ENCODE results near the gene PRR14. TPM values are rescaled to one million over a fixed set of nuclear protein-coding genes. Genes with fewer than 3 reads are reported as not detected.

PRR14 gene
- total RNA-seq, 1 donor from 2014 or later, result 79.6 TPM

DNA sequence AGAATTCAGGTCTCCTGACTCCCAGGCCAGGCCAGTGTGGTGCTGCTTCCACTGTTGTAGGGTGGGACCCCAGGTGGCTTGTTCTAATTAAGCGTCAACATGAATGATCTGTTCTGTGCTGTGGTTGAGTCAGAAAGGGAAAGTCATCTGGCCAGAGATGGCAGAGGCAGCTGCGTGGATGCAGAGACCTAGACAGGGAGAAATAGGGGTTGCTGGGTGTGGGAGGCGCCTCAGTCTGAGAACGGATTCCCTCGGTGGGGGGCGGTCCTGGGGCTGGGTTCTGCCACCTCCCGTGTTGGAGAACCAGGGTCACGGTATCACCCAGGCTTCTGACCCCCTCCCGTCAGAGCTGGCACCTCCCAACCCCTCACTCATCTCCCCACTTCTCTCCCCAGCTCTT, 13.1 kb downstream of the PRR14 start:
- Mint-ChIP-seq H3K9me3 (ENCODE audit: unreplicated experiment) (peaks cover 5% of the 10 kb centered on the region), H3K4me3 (ENCODE audit: unreplicated experiment) (no peak overlapping the region)

DNA sequence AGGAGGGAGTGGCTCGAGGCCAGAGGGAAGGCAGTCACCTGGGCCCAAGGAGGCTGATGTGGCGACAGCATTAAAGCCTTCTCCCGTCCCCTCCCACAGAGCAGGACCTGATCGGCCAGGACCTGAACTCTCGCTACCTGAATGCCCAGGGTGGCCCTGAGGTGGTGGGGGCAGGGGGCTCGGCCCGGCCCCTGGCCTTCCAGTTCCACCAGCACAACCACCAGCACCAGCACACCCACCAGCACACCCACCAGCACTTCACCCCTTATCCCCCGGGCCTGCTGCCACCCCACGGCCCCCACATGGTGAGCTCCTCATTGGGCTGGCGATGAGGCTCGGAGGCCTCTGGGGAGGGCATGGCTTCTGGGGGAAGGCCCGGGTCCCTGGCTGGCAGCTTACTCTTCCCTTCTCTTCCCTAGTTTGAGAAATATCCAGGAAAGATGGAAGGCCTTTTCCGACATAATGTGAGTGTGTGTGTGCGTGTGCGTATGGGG, 13.9 kb downstream of the PRR14 start:
- H3K4me3 Mint-ChIP-seq (ENCODE audit: unreplicated experiment), result no peak overlapping the region
- H3K9me3 Mint-ChIP-seq (ENCODE audit: unreplicated experiment), result peaks cover 4% of the 10 kb centered on the region
- no peak for DNase-seq
- peaks cover 17% of the 10 kb centered on the region for H3K36me3 Mint-ChIP-seq (ENCODE audit: unreplicated experiment)
- peaks cover 14% of the 10 kb centered on the region for H3K4me1 Mint-ChIP-seq (ENCODE audit: low read depth, unreplicated experiment)
- no peak overlapping the region for H3K27ac Mint-ChIP-seq (ENCODE audit: unreplicated experiment)
- H3K27me3 Mint-ChIP-seq (ENCODE audit: unreplicated experiment), result peaks cover 3% of the 10 kb centered on the region
- TF ChIP-seq, protein P1, sequence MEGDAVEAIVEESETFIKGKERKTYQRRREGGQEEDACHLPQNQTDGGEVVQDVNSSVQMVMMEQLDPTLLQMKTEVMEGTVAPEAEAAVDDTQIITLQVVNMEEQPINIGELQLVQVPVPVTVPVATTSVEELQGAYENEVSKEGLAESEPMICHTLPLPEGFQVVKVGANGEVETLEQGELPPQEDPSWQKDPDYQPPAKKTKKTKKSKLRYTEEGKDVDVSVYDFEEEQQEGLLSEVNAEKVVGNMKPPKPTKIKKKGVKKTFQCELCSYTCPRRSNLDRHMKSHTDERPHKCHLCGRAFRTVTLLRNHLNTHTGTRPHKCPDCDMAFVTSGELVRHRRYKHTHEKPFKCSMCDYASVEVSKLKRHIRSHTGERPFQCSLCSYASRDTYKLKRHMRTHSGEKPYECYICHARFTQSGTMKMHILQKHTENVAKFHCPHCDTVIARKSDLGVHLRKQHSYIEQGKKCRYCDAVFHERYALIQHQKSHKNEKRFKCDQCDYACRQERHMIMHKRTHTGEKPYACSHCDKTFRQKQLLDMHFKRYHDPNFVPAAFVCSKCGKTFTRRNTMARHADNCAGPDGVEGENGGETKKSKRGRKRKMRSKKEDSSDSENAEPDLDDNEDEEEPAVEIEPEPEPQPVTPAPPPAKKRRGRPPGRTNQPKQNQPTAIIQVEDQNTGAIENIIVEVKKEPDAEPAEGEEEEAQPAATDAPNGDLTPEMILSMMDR (IDR thresholded peaks at IDR 0.05; ENCODE audit: partially characterized antibody, unreplicated experiment), result no peak

More for the DNA sequence above, 13.1 kb downstream of the PRR14 start:
- no peak for DNase-seq
- Mint-ChIP-seq H3K27ac (ENCODE audit: unreplicated experiment) (no peak overlapping the region), H3K27me3 (ENCODE audit: unreplicated experiment) (peaks cover 4% of the 10 kb centered on the region), H3K4me1 (ENCODE audit: low read depth, unreplicated experiment) (peaks cover 14% of the 10 kb centered on the region), H3K36me3 (ENCODE audit: unreplicated experiment) (peaks cover 17% of the 10 kb centered on the region)
- TF ChIP-seq, protein P1 (IDR thresholded peaks at IDR 0.05; ENCODE audit: partially characterized antibody, unreplicated experiment), result no peak

DNA sequence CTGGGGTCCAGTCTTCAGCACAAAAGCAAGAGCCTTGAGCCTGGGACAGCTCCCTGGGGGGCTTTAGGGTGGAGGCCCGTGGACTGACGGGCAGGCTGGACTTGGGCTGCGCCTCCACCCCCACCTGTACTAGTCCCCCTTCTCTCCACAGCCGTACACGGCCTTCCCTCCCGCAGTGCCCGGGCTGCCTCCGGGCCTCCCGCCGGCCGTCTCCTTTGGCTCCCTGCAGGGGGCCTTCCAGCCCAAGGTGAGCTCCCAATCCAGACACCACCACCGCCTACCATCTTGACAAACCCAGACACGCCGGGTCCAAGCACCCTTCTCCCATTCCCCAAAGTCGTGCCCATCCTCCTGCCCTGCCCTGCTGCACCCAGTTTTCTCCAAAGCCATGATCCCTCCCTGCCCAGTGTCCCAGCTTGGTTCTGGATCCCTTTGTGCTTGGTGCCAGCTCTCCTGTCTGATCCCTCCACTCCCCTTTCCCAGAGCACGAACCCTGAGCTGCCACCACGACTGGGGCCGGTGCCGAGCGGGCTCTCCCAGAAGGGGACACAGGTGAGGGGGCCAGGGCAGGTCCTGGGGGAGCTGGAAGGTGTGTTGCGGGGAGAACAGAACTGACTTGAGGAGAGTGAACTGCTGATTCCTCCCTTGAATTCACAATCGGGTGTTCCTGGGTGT, 14.5 kb downstream of the PRR14 start:
- peaks cover 4% of the 10 kb centered on the region for H3K9me3 Mint-ChIP-seq (ENCODE audit: unreplicated experiment)
- DNase-seq, result no peak
- H3K4me3 Mint-ChIP-seq (ENCODE audit: unreplicated experiment), result no peak overlapping the region
- H3K27ac Mint-ChIP-seq (ENCODE audit: unreplicated experiment), result no peak overlapping the region
- H3K4me1 Mint-ChIP-seq (ENCODE audit: low read depth, unreplicated experiment), result peaks cover 14% of the 10 kb centered on the region
- peaks cover 17% of the 10 kb centered on the region for H3K36me3 Mint-ChIP-seq (ENCODE audit: unreplicated experiment)
- H3K27me3 Mint-ChIP-seq (ENCODE audit: unreplicated experiment), result peaks cover 3% of the 10 kb centered on the region
- TF ChIP-seq, protein P1 (IDR thresholded peaks at IDR 0.05; ENCODE audit: partially characterized antibody, unreplicated experiment), result no peak

DNA sequence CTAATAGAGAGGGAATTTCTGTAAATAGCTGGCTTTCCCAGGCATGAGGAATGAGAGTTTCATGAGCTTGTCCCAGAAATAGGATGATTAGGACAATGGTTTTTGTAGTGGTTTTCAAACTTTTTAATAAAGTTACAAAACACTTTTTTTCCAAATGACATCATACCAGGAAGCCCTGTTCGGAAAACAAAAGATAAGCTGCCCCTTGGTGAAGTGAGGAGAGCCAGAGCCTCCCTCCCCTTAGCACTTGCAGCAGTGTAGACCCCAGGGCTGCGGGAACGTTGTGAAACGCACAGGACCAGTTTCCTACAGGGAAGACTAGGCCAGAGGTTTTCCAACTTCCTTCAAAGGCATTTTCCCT, 15.1 kb downstream of the PRR14 start:
- Mint-ChIP-seq H3K9me3 (ENCODE audit: unreplicated experiment) (peaks cover 4% of the 10 kb centered on the region), H3K4me3 (ENCODE audit: unreplicated experiment) (no peak overlapping the region), H3K27ac (ENCODE audit: unreplicated experiment) (no peak overlapping the region), H3K36me3 (ENCODE audit: unreplicated experiment) (peaks cover 13% of the 10 kb centered on the region), H3K27me3 (ENCODE audit: unreplicated experiment) (peaks cover 4% of the 10 kb centered on the region), H3K4me1 (ENCODE audit: low read depth, unreplicated experiment) (peaks cover 9% of the 10 kb centered on the region)
- no peak for DNase-seq
- TF ChIP-seq, protein P1 (IDR thresholded peaks at IDR 0.05; ENCODE audit: partially characterized antibody, unreplicated experiment), result no peak

DNA sequence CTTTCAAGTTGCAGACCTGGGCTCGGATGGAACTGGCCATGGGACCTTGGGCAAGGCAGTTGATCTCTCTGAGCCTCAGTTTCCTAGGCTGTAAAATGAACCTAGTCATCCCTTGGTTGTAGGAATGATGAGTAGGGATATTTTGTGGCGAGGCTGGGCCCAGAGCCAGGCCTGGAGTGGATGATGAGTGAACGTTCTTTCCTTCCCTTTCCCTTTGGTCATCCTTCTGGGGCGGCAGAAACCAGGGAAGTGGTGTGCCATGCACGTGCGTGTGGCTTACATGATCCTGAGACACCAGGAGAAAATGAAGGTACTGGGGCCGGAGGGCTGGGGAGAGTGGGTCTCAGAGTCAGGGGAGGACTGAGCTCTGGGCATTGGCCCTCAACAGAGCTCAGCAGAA, 15.9 kb downstream of the PRR14 start:
- TF ChIP-seq, protein P1 (IDR thresholded peaks at IDR 0.05; ENCODE audit: partially characterized antibody, unreplicated experiment), result no peak
- Mint-ChIP-seq H3K4me3 (ENCODE audit: unreplicated experiment) (no peak overlapping the region), H3K27me3 (ENCODE audit: unreplicated experiment) (peaks cover 7% of the 10 kb centered on the region), H3K27ac (ENCODE audit: unreplicated experiment) (no peak overlapping the region), H3K36me3 (ENCODE audit: unreplicated experiment) (peaks cover 13% of the 10 kb centered on the region), H3K9me3 (ENCODE audit: unreplicated experiment) (peaks cover 4% of the 10 kb centered on the region), H3K4me1 (ENCODE audit: low read depth, unreplicated experiment) (peaks cover 5% of the 10 kb centered on the region)
- no peak for DNase-seq

All from glutamatergic neuron (in vitro differentiated cells).